Liver (tissue), 9 donors: ENCODE measurements around the gene ACSS1. TPM values are rescaled to one million over a fixed set of nuclear protein-coding genes. Genes with fewer than 3 reads are reported as not detected.

Experiments
- DNase-seq: peaks from one replicate; pipeline ENCODE4 v3.0.0-alpha.2; 2017; ENCODE audit warnings: low spot score
- H3K27ac ChIP-seq, 2 donors: one replicate each; pipeline ENCODE4 v1.7.0; 2013; ENCODE audit warnings: inconsistent platforms in 2 of 2, low read length in 2 of 2, control low read depth in 1 of 2, low read depth in 1 of 2, mild to moderate bottlenecking in 1 of 2
- H3K27me3 ChIP-seq, 4 donors: one replicate each; pipeline versions ENCODE4 v1.6.1 to v1.7.0; 2013; ENCODE audit warnings: low read length in 3 of 4, inconsistent platforms in 1 of 4, mild to moderate bottlenecking in 1 of 4, moderate library complexity in 1 of 4; ENCODE audit not compliant: control insufficient read depth in 4 of 4, insufficient read depth in 4 of 4
- H3K36me3 ChIP-seq, 4 donors: one replicate each; pipeline versions ENCODE4 v1.6.1 to v1.7.0; 2013; ENCODE audit warnings: low read length in 3 of 4, mild to moderate bottlenecking in 3 of 4, low read depth in 1 of 4, moderate library complexity in 1 of 4; ENCODE audit not compliant: control insufficient read depth in 4 of 4, insufficient read depth in 3 of 4
- H3K4me1 ChIP-seq, 4 donors: one replicate each; pipeline versions ENCODE4 v1.6.1 to v1.7.0; 2013; ENCODE audit warnings: low read length in 3 of 4, mild to moderate bottlenecking in 3 of 4, moderate library complexity in 1 of 4; ENCODE audit not compliant: control insufficient read depth in 4 of 4, insufficient read depth in 4 of 4
- H3K4me3 ChIP-seq, 3 donors: one replicate each; pipeline versions ENCODE4 v1.6.1 to v1.7.0; 2013; ENCODE audit warnings: low read length in 3 of 3, control low read depth in 1 of 3, low read depth in 1 of 3, mild to moderate bottlenecking in 1 of 3
- H3K9ac ChIP-seq, 2 donors: one replicate each; pipeline ENCODE4 v1.7.0; 2013; ENCODE audit warnings: low read length in 2 of 2, mild to moderate bottlenecking in 2 of 2, moderate library complexity in 2 of 2, control low read depth in 1 of 2, low read depth in 1 of 2
- H3K9me3 ChIP-seq, 4 donors: one replicate each; pipeline versions ENCODE4 v1.6.1 to v1.7.0; 2013; ENCODE audit warnings: low read length in 3 of 4; ENCODE audit not compliant: control insufficient read depth in 4 of 4
- FOXA1 ChIP-seq: IDR thresholded peaks from 2 replicates; pipeline ENCODE4 v1.6.1; 2016; ENCODE audit warnings: antibody characterized with exemption
- FOXA2 ChIP-seq: IDR thresholded peaks from 2 replicates; pipeline ENCODE4 v1.6.1; 2016; ENCODE audit warnings: antibody characterized with exemption
- GABPA ChIP-seq, 2 donors: IDR thresholded peaks in 1 of 2; conservative IDR thresholded peaks in 1 of 2; 2 replicates each; pipeline ENCODE4 v1.6.1; 2016; ENCODE audit warnings: antibody characterized with exemption in 2 of 2, mild to moderate bottlenecking in 1 of 2, moderate library complexity in 1 of 2
- HNF4A ChIP-seq, 2 donors: conservative IDR thresholded peaks; 2 replicates each; pipeline ENCODE4 v1.6.1; 2016; ENCODE audit warnings: antibody characterized with exemption in 2 of 2, mild to moderate bottlenecking in 2 of 2
- HNF4G ChIP-seq: IDR thresholded peaks from 2 replicates; pipeline ENCODE4 v1.6.1; 2016; ENCODE audit warnings: antibody characterized with exemption
- JUND ChIP-seq, 2 donors: IDR thresholded peaks; 2 replicates each; pipeline ENCODE4 v1.6.1; 2016; ENCODE audit warnings: antibody characterized with exemption in 2 of 2
- MAX ChIP-seq: IDR thresholded peaks from 2 replicates; pipeline ENCODE4 v1.6.1; 2016; ENCODE audit warnings: antibody characterized with exemption
- RAD21 ChIP-seq, 2 donors: IDR thresholded peaks; 2 replicates each; pipeline ENCODE4 v1.6.1; 2016; ENCODE audit warnings: antibody characterized with exemption in 2 of 2, mild to moderate bottlenecking in 2 of 2
- RXRA ChIP-seq, 2 donors: IDR thresholded peaks; 2 replicates each; pipeline ENCODE4 v1.6.1; 2017 to 2018; ENCODE audit warnings: antibody characterized with exemption in 2 of 2, mild to moderate bottlenecking in 1 of 2
- SP1 ChIP-seq: IDR thresholded peaks from 2 replicates; pipeline ENCODE4 v1.6.1; 2018; ENCODE audit warnings: antibody characterized with exemption, mild to moderate bottlenecking
- TAF1 ChIP-seq: conservative IDR thresholded peaks from 2 replicates; pipeline ENCODE4 v1.6.1; 2016; ENCODE audit warnings: antibody characterized with exemption, mild to moderate bottlenecking
- YY1 ChIP-seq: IDR thresholded peaks from 2 replicates; pipeline ENCODE4 v1.6.1; 2016; ENCODE audit warnings: antibody characterized with exemption, mild to moderate bottlenecking
- ZBTB33 ChIP-seq: IDR thresholded peaks from 2 replicates; pipeline ENCODE4 v1.6.1; 2016; ENCODE audit warnings: antibody characterized with exemption
- WGBS: extraction: QIAGEN DNeasy Blood & Tissue Kit; methylation state at CpG from one replicate; pipeline ENCODE4 v1.1.7; 2013; 5-methylcytosine and 5-hydroxymethylcytosine counted together
- polyA plus RNA-seq, 2 donors: library from polyadenylated mRNA; stranded (reverse) in 1 of 2; unstranded in 1 of 2; fragments of 200-250 nt in 1 of 2; fragments of >200 nt in 1 of 2; fragmentation: Nextera tagmentation in 1 of 2; extraction: Ambion mirVana in 1 of 2; gene quantifications; one replicate each; pipeline versions ENCODE4 v1.2.1 to v1.2.3, GENCODE V29; 2013 to 2015
- total RNA-seq, 2 donors: library from RNA; depleted of rRNA; stranded (reverse); fragments of >200 nt; gene quantifications; one replicate each; pipeline ENCODE4 v1.2.3, GENCODE V29; 2014
- donor health status: healthy.
- donor health status: healthy.
- donor health status: healthy.
- donor health status: healthy.
- donor health status: healthy.

Gene ACSS1
- total and polyA plus RNA-seq, 4 donors = 5.3 to 87.5 (median 22.1) TPM

GRCh38 chr20:25000268-25000801 is 57.6 kb downstream of the ACSS1 start:
- TF ChIP-seq HNF4A (conservative IDR thresholded peaks at IDR 0.05) (no peak), RAD21 (IDR thresholded peaks at IDR 0.05) (peak in 1 of 2 donors; percentile 14)
- no peak for DNase-seq
- Histone ChIP-seq H3K27me3 (no peaks in the 10 kb centered on the region), H3K9ac (no peak overlapping the region), H3K4me3 (no peak overlapping the region), H3K27ac (no peak overlapping the region), H3K36me3 (no peaks in the 10 kb centered on the region), H3K9me3 (no peaks in the 10 kb centered on the region), H3K4me1 (peaks cover 0 to 3% (median under 1%) of the 10 kb centered on the region in 4 donors)
- 44% methylated on average over 4 of the region's 4 CpGs for WGBS

GRCh38 chr20:24999568-24999967 is 58.4 kb downstream of the ACSS1 start:
- TF ChIP-seq RAD21 (IDR thresholded peaks at IDR 0.05) = no peak
- TF ChIP-seq MAX = no peak
- no peaks in the 10 kb centered on the region for H3K27me3 ChIP-seq

GRCh38 chr20:24998631-24999445 is 59.1 kb downstream of the ACSS1 start:
- WGBS = 86% methylated on average over 12 of the region's 12 CpGs
- Histone ChIP-seq H3K27ac (no peak overlapping the region), H3K9me3 (no peaks in the 10 kb centered on the region), H3K9ac (no peak overlapping the region), H3K36me3 (no peaks in the 10 kb centered on the region), H3K4me1 (peaks cover 0 to 14% (median 9%) of the 10 kb centered on the region in 4 donors), H3K4me3 (no peak overlapping the region), H3K27me3 (no peaks in the 10 kb centered on the region)
- DNase-seq = no peak
- TF ChIP-seq FOXA2 = no peak
- no peak for TF ChIP-seq RAD21 (IDR thresholded peaks at IDR 0.05)
- TF ChIP-seq HNF4A (conservative IDR thresholded peaks at IDR 0.05) = no peak
- TF ChIP-seq TAF1 = no peak
- no peak for TF ChIP-seq FOXA1
- no peak for TF ChIP-seq YY1
- no peak for TF ChIP-seq SP1
- no peak for TF ChIP-seq HNF4G
- no peak for TF ChIP-seq ZBTB33
- TF ChIP-seq RXRA (IDR thresholded peaks at IDR 0.05) = no peak
- no peak for TF ChIP-seq GABPA (IDR thresholded peaks at IDR 0.05 in 1 of 2, conservative IDR thresholded peaks at IDR 0.05 in 1 of 2)
- no peak for TF ChIP-seq MAX
- TF ChIP-seq JUND (IDR thresholded peaks at IDR 0.05) = no peak

More at GRCh38 chr20:24999568-24999967, 58.4 kb downstream of the ACSS1 start:
- no peak overlapping the region for H3K9ac ChIP-seq
- no peaks in the 10 kb centered on the region for H3K9me3 ChIP-seq
- 92% methylated on average over 4 of the region's 4 CpGs for WGBS
- peaks cover 0 to 8% (median 6%) of the 10 kb centered on the region in 4 donors for H3K4me1 ChIP-seq
- no peaks in the 10 kb centered on the region for H3K36me3 ChIP-seq
- H3K27ac ChIP-seq = no peak overlapping the region
- no peak for DNase-seq
- H3K4me3 ChIP-seq = no peak overlapping the region
